Activated T-helper 1 cell treated with anti-CD3 and anti-CD28 coated beads, Interleukin-2, amount 50 U/mL, for 16 hours (primary cell): Measurements from ENCODE around the gene FOXD4L6.
"Not testable (repeated sequence)": the region's sequence is repeated elsewhere in the genome, so short reads cannot be mapped to it uniquely, and the experiment has no call there.

Experiments
- DNase-seq, 2 donors: peaks; one replicate each; pipeline ENCODE4 v3.0.0-alpha.2; 2020; ENCODE audit warnings: low read depth in 1 of 2, low spot score in 1 of 2

The FOXD4L6 gene

GRCh38 chr9:41100508-41100907, 28.0 kb downstream of the FOXD4L6 start:
- not testable (repeated sequence) for DNase-seq

GRCh38 chr9:41098759-41099158, 29.7 kb downstream of the FOXD4L6 start:
- DNase-seq: not testable (repeated sequence)

- DNase-seq: not testable (repeated sequence)
Measured at GRCh38 chr9:41095060-41095459, 33.4 kb downstream of the FOXD4L6 start.

- DNase-seq: not testable (repeated sequence)
Measured at GRCh38 chr9:41094010-41094773, 34.3 kb downstream of the FOXD4L6 start.

GRCh38 chr9:41090922-41091321, 37.6 kb downstream of the FOXD4L6 start:
- not testable (repeated sequence) for DNase-seq

GRCh38 chr9:41090386-41090785, 38.1 kb downstream of the FOXD4L6 start:
- not testable (repeated sequence) for DNase-seq

- not testable (repeated sequence) for DNase-seq
Measured at GRCh38 chr9:41088450-41089059, 39.9 kb downstream of the FOXD4L6 start.

GRCh38 chr9:41087929-41088328, 40.6 kb downstream of the FOXD4L6 start:
- not testable (repeated sequence) for DNase-seq

- DNase-seq: not testable (repeated sequence)
Measured at GRCh38 chr9:41087157-41087780, 41.2 kb downstream of the FOXD4L6 start.

GRCh38 chr9:41086685-41087084, 41.8 kb downstream of the FOXD4L6 start:
- DNase-seq: not testable (repeated sequence)

GRCh38 chr9:41086215-41086614, 42.3 kb downstream of the FOXD4L6 start:
- not testable (repeated sequence) for DNase-seq

- DNase-seq: not testable (repeated sequence)
Measured at GRCh38 chr9:41082358-41082757, 46.1 kb downstream of the FOXD4L6 start.

GRCh38 chr9:41079464-41079863, 49.0 kb downstream of the FOXD4L6 start:
- DNase-seq: not testable (repeated sequence)

GRCh38 chr9:41077586-41077985, 50.9 kb downstream of the FOXD4L6 start:
- not testable (repeated sequence) for DNase-seq
